PC-3 (cell line): ENCODE measurements around the gene COL4A3. TPM values are rescaled to one million over a fixed set of nuclear protein-coding genes. Genes with fewer than 3 reads are reported as not detected.

Experiments used
- ATAC-seq: fragments of 200-7000 bp; cut with Tn5 transposase; 2 replicates; pipeline ENCODE4 v1.9.1; 2020; ENCODE audit warnings: mild to moderate bottlenecking, moderate library complexity
- BruUV-seq: library from RNA; stranded (reverse); fragments of 400-500 nt; replicated peaks from 2 replicates; lab custom pipeline; 2021; lab: Mats Ljungman, UMichigan
- CTCF ChIA-PET: fragments of 300-600 bp; sonication (Branson Sonifier 250); formaldehyde crosslinking; loops from one replicate; lab custom pipeline; 2022; ENCODE audit warnings: antibody characterized with exemption; lab: Charles Lee
- POLR2A ChIA-PET: fragments of 300-600 bp; sonication (Branson Sonifier 250); formaldehyde crosslinking; loops from one replicate; lab custom pipeline; 2022; ENCODE audit warnings: antibody characterized with exemption; ENCODE audit not compliant: unreplicated experiment; lab: Charles Lee
- DNase-seq: peaks from one replicate; pipeline ENCODE4 v3.0.0-alpha.2; 2015
- H2AFZ ChIP-seq: fragments of 300-600 bp; sonication (generic); 2 replicates; pipeline ENCODE4 v1.6.0; 2016; ENCODE audit warnings: antibody characterized with exemption, low read length
- H3F3A ChIP-seq: fragments of 300-600 bp; sonication (generic); one replicate; pipeline ENCODE4 v1.6.0; 2017; ENCODE audit warnings: antibody characterized with exemption, low read length, control low read depth, mild to moderate bottlenecking; ENCODE audit not compliant: unreplicated experiment
- H3K27ac ChIP-seq: fragments of 300-600 bp; sonication (generic); 2 replicates; pipeline ENCODE4 v1.5.1; 2016; ENCODE audit warnings: mild to moderate bottlenecking, low read length
- H3K27me3 ChIP-seq: fragments of 300-600 bp; sonication (generic); 2 replicates; pipeline ENCODE4 v1.6.1; 2016; ENCODE audit warnings: low read length, mixed read lengths
- H3K36me3 ChIP-seq: fragments of 300-600 bp; sonication (generic); 2 replicates; pipeline ENCODE4 v1.6.1; 2016; ENCODE audit warnings: low read depth, mixed run types, low read length, mixed read lengths
- H3K4me1 ChIP-seq: fragments of 300-600 bp; sonication (generic); 2 replicates; pipeline ENCODE4 v1.5.1; 2016; ENCODE audit warnings: low read length; ENCODE audit not compliant: insufficient read depth
- H3K4me2 ChIP-seq: fragments of 300-600 bp; sonication (generic); 2 replicates; pipeline ENCODE4 v1.6.0; 2016; ENCODE audit warnings: low read length
- H3K4me3 ChIP-seq: fragments of 300-600 bp; sonication (generic); 2 replicates; pipeline ENCODE4 v1.5.1; 2016; ENCODE audit warnings: mild to moderate bottlenecking, low read length, mixed read lengths
- H3K79me2 ChIP-seq: fragments of 300-600 bp; sonication (generic); 2 replicates; pipeline ENCODE4 v1.6.1; 2017; ENCODE audit warnings: low read length, mixed read lengths
- H3K9ac ChIP-seq: fragments of 300-600 bp; sonication (generic); 2 replicates; pipeline ENCODE4 v1.6.0; 2016; ENCODE audit warnings: mild to moderate bottlenecking, low read length
- H3K9me2 ChIP-seq: fragments of 300-600 bp; sonication (generic); replicated peaks from 2 replicates; pipeline ENCODE4 v1.6.1; 2016; ENCODE audit warnings: mixed run types, low read length, mixed read lengths
- H3K9me3 ChIP-seq: fragments of 300-600 bp; sonication (generic); 2 replicates; pipeline ENCODE4 v1.6.1; 2016; ENCODE audit warnings: low read length, mixed read lengths
- H4K20me1 ChIP-seq: fragments of 300-600 bp; sonication (generic); 2 replicates; pipeline ENCODE4 v1.6.1; 2016; ENCODE audit warnings: low read length, mixed read lengths
- CTCF ChIP-seq: fragments of 300-600 bp; sonication (generic); conservative IDR thresholded peaks from 2 replicates; pipeline ENCODE4 v1.5.1; 2017; ENCODE audit warnings: antibody characterized with exemption, low read depth, mild to moderate bottlenecking, low read length
- EZH2 ChIP-seq: fragments of 300-600 bp; sonication (generic); IDR thresholded peaks from one replicate; pipeline ENCODE4 v1.6.1; 2017; ENCODE audit warnings: antibody characterized with exemption, mild to moderate bottlenecking, low read length; ENCODE audit not compliant: unreplicated experiment
- EZH2phosphoT487 ChIP-seq: fragments of 300-600 bp; sonication (generic); IDR thresholded peaks from 2 replicates; pipeline ENCODE4 v1.6.1; 2018; ENCODE audit warnings: mild to moderate bottlenecking, antibody characterized with exemption, low read length, borderline replicate concordance
- intact Hi-C: fragments of 100-400 bp; cut with micrococcal nuclease; formaldehyde crosslinking; loops from 2 replicates; pipeline ENCODE4 v1.9.0; 2023
- total RNA-seq: library from RNA; depleted of rRNA; stranded (reverse); fragments of >200 nt; gene quantifications from 2 replicates; pipeline ENCODE4 v1.2.3, GENCODE V29; 2014

The COL4A3 gene
- total RNA-seq, 1 experiment from 2014 or later: 0.73 TPM

- Histone ChIP-seq H3K27ac (no peak overlapping the region), H3K9ac (no peak overlapping the region), H3K27me3 (no peaks in the 10 kb centered on the region), H3K4me2 (no peak overlapping the region), H3K9me3 (no peaks in the 10 kb centered on the region), H4K20me1 (no peaks in the 10 kb centered on the region), H3K79me2 (no peaks in the 10 kb centered on the region), H3K9me2 (no peaks in the 10 kb centered on the region), H3K36me3 (no peaks in the 10 kb centered on the region), H3F3A (no peaks in the 10 kb centered on the region), H2AFZ (no peak overlapping the region), H3K4me3 (no peak overlapping the region), H3K4me1 (no peaks in the 10 kb centered on the region)
- BruUV-seq: no TSS peak
- ChIA-PET CTCF (interaction anchor here (0.6 kb wide), 1 partner anchor 84 kb away, joined by 3 read pairs; no protein-coding TSS in a partner anchor), POLR2A (no interaction called here)
- TF ChIP-seq CTCF: no peak
- TF ChIP-seq EZH2: no peak
- TF ChIP-seq EZH2phosphoT487: no peak
- intact Hi-C loops: no loop called here
- DNase-seq (peak; percentile 6), ATAC-seq (no peak)
These were observed 47.4 kb upstream of the COL4A3 start for GRCh38 chr2:227117027-227117426.

DNA sequence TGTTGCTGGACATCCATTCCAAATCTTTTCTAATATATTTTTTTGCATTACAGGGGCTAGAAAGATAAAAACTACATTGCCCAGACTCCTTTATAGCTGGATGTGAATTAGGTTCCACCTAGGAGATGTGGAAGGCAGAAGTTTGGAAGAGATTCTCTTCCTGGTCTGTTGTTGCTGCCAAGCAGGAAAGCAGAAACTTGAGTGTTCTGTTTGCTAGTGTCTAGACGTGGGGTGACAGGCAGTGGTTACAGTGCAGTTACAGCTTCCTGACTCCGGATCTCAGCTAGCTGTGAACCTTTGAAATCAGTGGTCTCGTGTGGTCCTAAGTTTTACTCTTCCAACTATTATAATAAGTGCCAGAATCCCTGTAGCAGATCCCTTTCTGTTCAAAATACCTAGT is 46.6 kb upstream of the COL4A3 start:
- ATAC-seq: peak; percentile 40; the same call in 1 of the 2 replicates
- CTCF ChIA-PET: no interaction called here
- TF ChIP-seq EZH2phosphoT487 (no peak), CTCF (no peak)
- H3K9me2 ChIP-seq: no peaks in the 10 kb centered on the region
- BruUV-seq: no TSS peak
- no peak for DNase-seq
- no peak overlapping the region for H3K27ac ChIP-seq
- no peak overlapping the region for H2AFZ ChIP-seq
- H3K27me3 ChIP-seq: no peaks in the 10 kb centered on the region
- no peaks in the 10 kb centered on the region for H3K4me1 ChIP-seq
- no peak overlapping the region for H3K4me2 ChIP-seq
- H3K9ac ChIP-seq: no peak overlapping the region
- H3K4me3 ChIP-seq: no peak overlapping the region
- POLR2A ChIA-PET: no interaction called here
- H4K20me1 ChIP-seq: no peaks in the 10 kb centered on the region
- H3K36me3 ChIP-seq: no peaks in the 10 kb centered on the region
- H3F3A ChIP-seq: no peaks in the 10 kb centered on the region
- intact Hi-C loops: no loop called here
- no peaks in the 10 kb centered on the region for H3K9me3 ChIP-seq
- no peaks in the 10 kb centered on the region for H3K79me2 ChIP-seq

GRCh38 chr2:227118353-227118752 is 46.1 kb upstream of the COL4A3 start:
- no peaks in the 10 kb centered on the region for H3K79me2 ChIP-seq
- ChIA-PET CTCF (no interaction called here), POLR2A (no interaction called here)
- H3K4me2 ChIP-seq: no peak overlapping the region
- no peaks in the 10 kb centered on the region for H4K20me1 ChIP-seq
- no TSS peak for BruUV-seq
- no peaks in the 10 kb centered on the region for H3F3A ChIP-seq
- no peaks in the 10 kb centered on the region for H3K4me1 ChIP-seq
- H3K4me3 ChIP-seq: no peak overlapping the region
- TF ChIP-seq EZH2phosphoT487 (no peak), EZH2 (no peak), CTCF (no peak)
- H2AFZ ChIP-seq: no peak overlapping the region
- ATAC-seq (no peak), DNase-seq (no peak)
- H3K9me3 ChIP-seq: no peaks in the 10 kb centered on the region
- H3K9ac ChIP-seq: no peak overlapping the region
- no peaks in the 10 kb centered on the region for H3K27me3 ChIP-seq
- no peak overlapping the region for H3K27ac ChIP-seq
- H3K36me3 ChIP-seq: no peaks in the 10 kb centered on the region
- intact Hi-C loops: no loop called here
- H3K9me2 ChIP-seq: no peaks in the 10 kb centered on the region
